ENCODE results near the gene TBCK. TPM values are rescaled to one million over a fixed set of nuclear protein-coding genes. Genes with fewer than 3 reads are reported as not detected.

TBCK gene
- total RNA-seq, 4 donors from 2014 or later = 49.2 to 70.6 (median 58.7) TPM

DNA sequence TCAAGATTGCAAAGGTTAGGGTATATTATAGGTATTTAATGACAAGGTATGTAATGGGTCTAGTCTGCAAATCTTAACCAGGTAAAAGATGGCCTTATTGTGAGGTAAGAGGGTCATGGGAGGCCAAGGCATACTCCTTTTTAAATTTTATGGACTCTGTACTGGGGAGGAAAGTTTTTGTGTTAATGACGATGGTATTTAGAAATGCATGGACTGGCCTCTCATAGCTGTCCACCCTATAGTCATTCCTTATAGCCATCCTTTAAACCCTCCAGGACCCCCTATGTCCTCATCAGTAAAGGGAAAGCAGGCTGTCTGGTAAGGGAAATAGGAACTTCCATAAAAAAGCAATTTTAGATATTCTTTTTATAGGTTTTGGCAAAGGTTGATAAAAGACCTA lies 1.8 kb upstream of the TBCK start:
- H3K27me3 ChIP-seq = no peaks in the 10 kb centered on the region
- H3K4me3 ChIP-seq (replicated peaks in 1 of 3) = no peak overlapping the region
- TF ChIP-seq, protein P1, sequence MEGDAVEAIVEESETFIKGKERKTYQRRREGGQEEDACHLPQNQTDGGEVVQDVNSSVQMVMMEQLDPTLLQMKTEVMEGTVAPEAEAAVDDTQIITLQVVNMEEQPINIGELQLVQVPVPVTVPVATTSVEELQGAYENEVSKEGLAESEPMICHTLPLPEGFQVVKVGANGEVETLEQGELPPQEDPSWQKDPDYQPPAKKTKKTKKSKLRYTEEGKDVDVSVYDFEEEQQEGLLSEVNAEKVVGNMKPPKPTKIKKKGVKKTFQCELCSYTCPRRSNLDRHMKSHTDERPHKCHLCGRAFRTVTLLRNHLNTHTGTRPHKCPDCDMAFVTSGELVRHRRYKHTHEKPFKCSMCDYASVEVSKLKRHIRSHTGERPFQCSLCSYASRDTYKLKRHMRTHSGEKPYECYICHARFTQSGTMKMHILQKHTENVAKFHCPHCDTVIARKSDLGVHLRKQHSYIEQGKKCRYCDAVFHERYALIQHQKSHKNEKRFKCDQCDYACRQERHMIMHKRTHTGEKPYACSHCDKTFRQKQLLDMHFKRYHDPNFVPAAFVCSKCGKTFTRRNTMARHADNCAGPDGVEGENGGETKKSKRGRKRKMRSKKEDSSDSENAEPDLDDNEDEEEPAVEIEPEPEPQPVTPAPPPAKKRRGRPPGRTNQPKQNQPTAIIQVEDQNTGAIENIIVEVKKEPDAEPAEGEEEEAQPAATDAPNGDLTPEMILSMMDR (IDR thresholded peaks at IDR 0.05) = no peak
- no peak for TF ChIP-seq POLR2A (IDR thresholded peaks at IDR 0.05)
- H3K36me3 ChIP-seq = no peaks in the 10 kb centered on the region
- intact Hi-C loops (cut with DNase I) = no loop called here
- H3K9me3 ChIP-seq = no peaks in the 10 kb centered on the region
- no peak overlapping the region for H3K27ac ChIP-seq
- 93% methylated on average over 1 of the region's 1 CpG for WGBS, 2 donors
- H3K4me1 ChIP-seq = peaks cover 9 to 29% of the 10 kb centered on the region in 2 donors
- DNase-seq = no peak

- H3K4me3 ChIP-seq (replicated peaks in 1 of 3) = peak overlapping the region; percentile 38 to 68 (median 58)
- H3K36me3 ChIP-seq = no peaks in the 10 kb centered on the region
- H3K9me3 ChIP-seq = no peaks in the 10 kb centered on the region
- no peaks in the 10 kb centered on the region for H3K27me3 ChIP-seq
- TF ChIP-seq, protein P1 (IDR thresholded peaks at IDR 0.05) = no peak
- no peak for TF ChIP-seq POLR2A (IDR thresholded peaks at IDR 0.05)
- intact Hi-C loops (cut with DNase I) = no loop called here
- DNase-seq = no peak
- WGBS, 2 donors = 3% methylated on average over 13 of the region's 13 CpGs
- peak overlapping the region; percentile 80 to 90 (median 89) for H3K27ac ChIP-seq
- peaks cover 9 to 25% of the 10 kb centered on the region in 2 donors for H3K4me1 ChIP-seq
These were observed 882 bp upstream of the TBCK start for GRCh38 chr4:106316773-106317409.

- DNase-seq = no peak
- no peaks in the 10 kb centered on the region for H3K36me3 ChIP-seq
- peaks cover 9 to 25% of the 10 kb centered on the region in 2 donors for H3K4me1 ChIP-seq
- 0 to 1% methylated on average over 13 of the region's 13 CpGs for WGBS, 2 donors
- peak overlapping the region; percentile 80 to 90 (median 89) for H3K27ac ChIP-seq
- TF ChIP-seq POLR2A (IDR thresholded peaks at IDR 0.05) = no peak
- TF ChIP-seq, protein P1 (IDR thresholded peaks at IDR 0.05) = no peak
- no peaks in the 10 kb centered on the region for H3K27me3 ChIP-seq
- no peaks in the 10 kb centered on the region for H3K9me3 ChIP-seq
- H3K4me3 ChIP-seq (replicated peaks in 1 of 3) = peak overlapping the region; percentile 38 to 68 (median 58)
- intact Hi-C loops (cut with DNase I) = no loop called here
These were observed 487 bp downstream of the TBCK start for GRCh38 chr4:106315476-106315967.

GRCh38 chr4:106314960-106315359 lies 1.0 kb downstream of the TBCK start:
- Histone ChIP-seq H3K36me3 (no peaks in the 10 kb centered on the region), H3K27ac (peak overlapping the region in 1 of 3 donors; percentile 90), H3K9me3 (no peaks in the 10 kb centered on the region), H3K27me3 (no peaks in the 10 kb centered on the region), H3K4me1 (peaks cover 9 to 25% of the 10 kb centered on the region in 2 donors), H3K4me3 (replicated peaks in 1 of 3) (peak overlapping the region in 1 of 3 donors; percentile 68)
- no peak for TF ChIP-seq POLR2A (IDR thresholded peaks at IDR 0.05)
- TF ChIP-seq, protein P1 (IDR thresholded peaks at IDR 0.05) = no peak
- DNase-seq = no peak
- WGBS, 2 donors = 34 to 39% methylated on average over 6 of the region's 6 CpGs
- intact Hi-C loops (cut with DNase I) = no loop called here

DNA sequence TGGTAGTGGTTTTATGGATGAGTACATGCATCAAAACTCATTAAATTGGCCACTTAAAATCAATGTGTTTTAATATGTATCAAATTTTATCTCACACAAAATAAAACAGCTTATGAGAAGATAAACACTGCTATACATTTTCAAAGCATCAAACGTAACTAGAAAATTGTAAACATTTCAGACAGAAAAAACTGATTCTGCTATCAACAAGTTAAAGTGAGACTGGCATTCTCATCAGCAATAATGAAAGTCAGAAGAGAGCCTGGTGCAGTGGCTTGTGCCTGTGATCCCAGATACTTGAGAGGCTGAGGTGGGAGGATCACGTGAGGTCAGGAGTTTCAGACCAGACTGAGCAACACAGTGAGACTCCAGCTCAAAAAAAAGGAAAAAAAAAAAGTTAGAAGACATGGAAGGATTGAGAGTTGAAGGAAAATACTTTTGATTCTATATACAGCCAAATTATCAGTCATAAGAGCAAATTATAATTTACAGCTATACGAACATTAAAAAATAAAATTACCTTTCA lies 2.9 kb downstream of the TBCK start:
- intact Hi-C loops (cut with DNase I) = no loop called here
- no peak overlapping the region for H3K27ac ChIP-seq

More for the DNA sequence above, 2.9 kb downstream of the TBCK start:
- Histone ChIP-seq H3K4me1 (peaks cover 9 to 24% of the 10 kb centered on the region in 2 donors), H3K36me3 (no peaks in the 10 kb centered on the region), H3K4me3 (replicated peaks in 1 of 3) (no peak overlapping the region), H3K27me3 (no peaks in the 10 kb centered on the region), H3K9me3 (no peaks in the 10 kb centered on the region)
- WGBS, 2 donors = 87 to 88% methylated on average over 3 of the region's 3 CpGs
- TF ChIP-seq POLR2A (IDR thresholded peaks at IDR 0.05) = no peak
- TF ChIP-seq, protein P1 (IDR thresholded peaks at IDR 0.05) = no peak
- DNase-seq = no peak
